Sigmoid colon (tissue), 7 donors: Measurements from ENCODE around the gene SLC7A8. TPM values are rescaled to one million over a fixed set of nuclear protein-coding genes. Genes with fewer than 3 reads are reported as not detected.

ENCODE experiments used
- DNase-seq: peaks from one replicate; pipeline ENCODE4 v3.0.0-alpha.2; 2019
- H3K27ac ChIP-seq, 4 donors: fragments of 200-600 bp; sonication (generic); one replicate each; pipeline ENCODE4 v1.5.1; 2016 to 2019; ENCODE audit warnings: mild to moderate bottlenecking in 1 of 4
- H3K27me3 ChIP-seq, 3 donors: fragments of 200-600 bp; sonication (generic); one replicate each; pipeline ENCODE4 v1.5.1; 2019; ENCODE audit warnings: mild to moderate bottlenecking in 1 of 3
- H3K36me3 ChIP-seq, 4 donors: fragments of 200-600 bp; sonication (generic); one replicate each; pipeline ENCODE4 v1.5.1; 2016 to 2019
- H3K4me1 ChIP-seq, 4 donors: fragments of 200-600 bp; sonication (generic); one replicate each; pipeline ENCODE4 v1.5.1; 2017 to 2019
- H3K4me3 ChIP-seq, 4 donors: fragments of 200-600 bp; sonication (generic); one replicate each; pipeline ENCODE4 v1.5.1; 2017 to 2019; ENCODE audit warnings: mild to moderate bottlenecking in 2 of 4, moderate library complexity in 1 of 4
- H3K9me3 ChIP-seq, 4 donors: fragments of 200-600 bp in 3 of 4; sonication (generic) in 3 of 4; one replicate each; pipeline versions ENCODE4 v1.5.1 to v1.6.1; 2013 to 2019
- EP300 ChIP-seq, 4 donors: sonication (generic); formaldehyde crosslinking; IDR thresholded peaks; one replicate each; pipeline ENCODE4 v1.6.1; 2017; ENCODE audit warnings: antibody characterized with exemption in 4 of 4
- POLR2A ChIP-seq, 2 donors: fragments of 450-650 bp; IDR thresholded peaks; one replicate each; pipeline ENCODE4 v1.6.1; 2016; ENCODE audit warnings: antibody characterized with exemption in 2 of 2, mild to moderate bottlenecking in 2 of 2, moderate library complexity in 2 of 2
- POLR2AphosphoS5 ChIP-seq, 4 donors: sonication (generic); formaldehyde crosslinking; IDR thresholded peaks; one replicate each; pipeline ENCODE4 v1.6.1; 2017; ENCODE audit warnings: antibody characterized with exemption in 4 of 4
- WGBS, 2 donors: extraction: QIAGEN DNeasy Blood & Tissue Kit; methylation state at CpG; one replicate each; pipeline ENCODE4 v1.1.7; 2013; 5-methylcytosine and 5-hydroxymethylcytosine counted together
- intact Hi-C: fragments of 100-400 bp; cut with DNase I; formaldehyde crosslinking; loops from one replicate; pipeline ENCODE4 v1.15.1; 2023
- polyA plus RNA-seq, 3 donors: library from polyadenylated mRNA; stranded (reverse); fragments of 200-250 nt; gene quantifications; one replicate each; pipeline ENCODE4 v1.2.3, GENCODE V29; 2013
- total RNA-seq, 4 donors: library from RNA; depleted of rRNA; stranded (reverse); fragments of >200 nt; gene quantifications; one replicate each; pipeline ENCODE4 v1.1.0, GENCODE V29; 2016
- TF ChIP-seq, protein P1 (sequence below), 4 experiments: fragments of 450-650 bp in 3 of 4; fragments of 200-600 bp in 1 of 4; IDR thresholded peaks; one replicate each; pipeline ENCODE4 v1.5.1; 2016 to 2019; ENCODE audit warnings: antibody characterized with exemption in 4 of 4, mild to moderate bottlenecking in 3 of 4, moderate library complexity in 2 of 4
- donor health status: healthy with polysubstance abuse.
- donor health status: Bipolar disorder and iron deficiency.
- donor health status: healthy.

SLC7A8 gene
- total and polyA plus RNA-seq, 7 donors: 5.5 to 24.7 (median 13.2) TPM

DNA sequence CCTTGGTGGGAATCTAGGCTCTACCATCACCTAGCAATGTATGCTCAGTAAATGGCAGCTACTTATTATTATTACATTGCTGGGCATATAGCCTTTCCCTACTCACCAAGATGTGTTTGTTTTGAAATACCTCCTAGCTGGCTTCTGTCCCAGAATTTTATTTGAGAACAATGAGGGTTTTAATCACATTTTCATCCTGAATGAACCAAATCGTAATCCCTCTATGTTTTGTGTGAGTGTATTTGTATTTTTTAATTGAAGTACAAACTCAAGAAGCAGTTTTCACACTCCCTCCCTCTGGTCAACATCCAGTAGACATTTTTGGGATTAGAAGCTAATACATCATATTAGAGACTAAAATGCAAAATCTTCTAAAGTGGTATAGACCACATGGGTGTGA is 7.6 kb downstream of the SLC7A8 start:
- H3K36me3 ChIP-seq: no peaks in the 10 kb centered on the region
- DNase-seq: no peak
- WGBS, 2 donors: 11 to 56% methylated on average over 1 of the region's 1 CpG
- no peaks in the 10 kb centered on the region for H3K9me3 ChIP-seq
- intact Hi-C loops: no loop called here
- TF ChIP-seq EP300 (IDR thresholded peaks at IDR 0.05): no peak
- TF ChIP-seq POLR2AphosphoS5 (IDR thresholded peaks at IDR 0.05): no peak
- no peak for TF ChIP-seq POLR2A (IDR thresholded peaks at IDR 0.05)
- TF ChIP-seq, protein P1, sequence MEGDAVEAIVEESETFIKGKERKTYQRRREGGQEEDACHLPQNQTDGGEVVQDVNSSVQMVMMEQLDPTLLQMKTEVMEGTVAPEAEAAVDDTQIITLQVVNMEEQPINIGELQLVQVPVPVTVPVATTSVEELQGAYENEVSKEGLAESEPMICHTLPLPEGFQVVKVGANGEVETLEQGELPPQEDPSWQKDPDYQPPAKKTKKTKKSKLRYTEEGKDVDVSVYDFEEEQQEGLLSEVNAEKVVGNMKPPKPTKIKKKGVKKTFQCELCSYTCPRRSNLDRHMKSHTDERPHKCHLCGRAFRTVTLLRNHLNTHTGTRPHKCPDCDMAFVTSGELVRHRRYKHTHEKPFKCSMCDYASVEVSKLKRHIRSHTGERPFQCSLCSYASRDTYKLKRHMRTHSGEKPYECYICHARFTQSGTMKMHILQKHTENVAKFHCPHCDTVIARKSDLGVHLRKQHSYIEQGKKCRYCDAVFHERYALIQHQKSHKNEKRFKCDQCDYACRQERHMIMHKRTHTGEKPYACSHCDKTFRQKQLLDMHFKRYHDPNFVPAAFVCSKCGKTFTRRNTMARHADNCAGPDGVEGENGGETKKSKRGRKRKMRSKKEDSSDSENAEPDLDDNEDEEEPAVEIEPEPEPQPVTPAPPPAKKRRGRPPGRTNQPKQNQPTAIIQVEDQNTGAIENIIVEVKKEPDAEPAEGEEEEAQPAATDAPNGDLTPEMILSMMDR (IDR thresholded peaks at IDR 0.05): no peak
- no peak overlapping the region for H3K4me3 ChIP-seq
- peaks cover 0 to 2% (median 0%) of the 10 kb centered on the region in 3 donors for H3K27me3 ChIP-seq
- peak overlapping the region in 1 of 4 donors; percentile 69 for H3K27ac ChIP-seq
- peaks cover 0 to 9% (median 0%) of the 10 kb centered on the region in 4 donors for H3K4me1 ChIP-seq

DNA sequence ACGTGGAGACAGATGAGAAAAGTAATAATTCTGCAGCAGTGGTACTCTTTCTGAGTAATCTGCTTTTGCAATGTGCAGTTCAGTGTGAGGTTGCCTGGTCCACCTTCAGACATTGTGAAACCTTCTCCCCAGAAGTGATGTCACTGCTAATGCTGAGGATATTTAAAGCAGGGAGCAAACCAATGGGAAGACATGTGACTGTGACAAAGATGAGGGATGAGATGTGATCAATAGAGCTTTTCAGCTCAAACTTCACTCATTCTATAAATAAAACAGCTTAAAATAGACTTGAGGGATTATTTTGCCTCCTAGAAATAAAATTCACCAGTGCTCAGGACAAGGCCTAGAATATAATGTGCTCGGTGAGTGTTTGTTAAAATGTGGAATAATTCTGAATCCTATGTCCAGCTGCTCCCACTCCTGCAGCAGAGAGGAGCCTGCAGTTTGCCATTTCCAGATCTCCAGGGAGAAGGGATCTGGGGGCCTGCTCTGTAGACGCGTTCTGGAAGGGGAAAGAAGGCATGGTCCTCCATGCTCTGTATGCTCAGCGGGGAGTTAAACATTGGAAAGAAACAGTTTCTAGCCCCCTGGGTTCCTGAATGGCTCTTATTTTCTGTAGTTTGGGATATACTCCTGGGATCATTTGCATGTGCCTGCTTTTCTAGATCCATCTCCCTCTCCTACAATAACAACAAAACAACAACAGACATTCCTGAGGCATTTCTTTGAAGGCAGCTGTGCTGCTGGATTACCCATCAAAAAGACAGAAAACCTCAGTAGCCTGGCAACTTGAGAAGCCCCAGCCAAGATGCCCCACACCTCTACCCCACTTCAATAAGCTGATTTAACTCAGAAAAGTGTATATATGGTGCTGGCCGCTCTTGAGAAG is 8.9 kb downstream of the SLC7A8 start:
- H3K4me1 ChIP-seq: peaks cover 0 to 9% (median 0%) of the 10 kb centered on the region in 4 donors
- no peaks in the 10 kb centered on the region for H3K27me3 ChIP-seq
- H3K9me3 ChIP-seq: no peaks in the 10 kb centered on the region
- no peak for DNase-seq
- intact Hi-C loops: no loop called here
- no peak for TF ChIP-seq EP300 (IDR thresholded peaks at IDR 0.05)
- TF ChIP-seq POLR2AphosphoS5 (IDR thresholded peaks at IDR 0.05): peak in 1 of 4 donors; percentile 27
- no peaks in the 10 kb centered on the region for H3K36me3 ChIP-seq
- WGBS, 2 donors: 81 to 85% methylated on average over 6 of the region's 6 CpGs
- peak overlapping the region in 1 of 4 donors; percentile 69 for H3K27ac ChIP-seq
- no peak overlapping the region for H3K4me3 ChIP-seq

DNA sequence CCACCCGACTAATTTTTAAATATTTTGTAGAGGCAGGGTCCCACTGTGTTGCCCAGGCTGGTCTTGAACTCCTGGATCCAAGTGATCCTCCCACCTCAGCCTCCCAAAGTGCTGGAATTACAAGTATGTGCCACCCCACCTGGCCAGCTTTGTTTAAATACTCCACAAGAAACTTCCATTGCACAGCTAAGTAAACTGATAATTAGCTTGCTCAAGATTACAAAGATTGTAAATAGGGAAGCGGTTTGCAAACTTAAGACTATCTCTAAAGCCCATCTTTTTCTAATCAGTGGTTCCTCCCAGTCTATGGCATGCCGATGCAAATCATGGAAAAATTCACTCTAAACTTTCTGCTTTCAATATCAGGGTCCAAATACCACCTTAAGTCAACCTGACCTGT is 9.7 kb downstream of the SLC7A8 start:
- Histone ChIP-seq H3K4me3 (no peak overlapping the region), H3K27me3 (no peaks in the 10 kb centered on the region), H3K9me3 (no peaks in the 10 kb centered on the region), H3K4me1 (peaks cover 0 to 13% (median 6%) of the 10 kb centered on the region in 4 donors), H3K27ac (peak overlapping the region in 1 of 4 donors; percentile 69), H3K36me3 (no peaks in the 10 kb centered on the region)
- intact Hi-C loops: no loop called here
- WGBS, 2 donors: 77 to 81% methylated on average over 3 of the region's 3 CpGs
- TF ChIP-seq POLR2AphosphoS5 (IDR thresholded peaks at IDR 0.05): no peak
- TF ChIP-seq, protein P1 (IDR thresholded peaks at IDR 0.05): no peak
- TF ChIP-seq POLR2A (IDR thresholded peaks at IDR 0.05): no peak
- TF ChIP-seq EP300 (IDR thresholded peaks at IDR 0.05): no peak
- DNase-seq: no peak

DNA sequence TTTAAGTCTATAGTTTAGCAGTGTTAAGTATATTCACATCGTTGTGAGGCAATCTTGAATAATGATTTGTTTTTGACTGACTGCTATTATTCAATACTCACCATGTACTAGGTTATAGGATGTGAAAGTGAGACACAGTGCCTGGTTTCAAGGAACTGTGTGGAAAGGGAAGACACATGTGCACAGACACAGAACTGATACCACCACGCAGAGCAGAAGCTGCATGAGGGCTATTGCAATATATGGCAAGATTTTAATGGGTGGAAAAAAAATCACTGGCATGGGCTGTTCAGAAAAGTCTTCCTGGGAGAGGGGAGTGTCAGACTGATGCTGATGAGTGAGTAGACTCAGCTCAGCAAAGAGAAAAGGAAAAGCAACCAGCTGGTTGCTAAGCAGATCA is 10.4 kb downstream of the SLC7A8 start:
- H3K27ac ChIP-seq: peak overlapping the region in 1 of 4 donors; percentile 69
- no peaks in the 10 kb centered on the region for H3K9me3 ChIP-seq
- 78 to 90% methylated on average over 2 of the region's 2 CpGs for WGBS, 2 donors
- intact Hi-C loops: no loop called here
- no peak overlapping the region for H3K4me3 ChIP-seq
- H3K4me1 ChIP-seq: peaks cover 0 to 21% (median 13%) of the 10 kb centered on the region in 4 donors
- no peaks in the 10 kb centered on the region for H3K27me3 ChIP-seq
- TF ChIP-seq, protein P1 (IDR thresholded peaks at IDR 0.05): no peak
- TF ChIP-seq POLR2A (IDR thresholded peaks at IDR 0.05) (no peak), POLR2AphosphoS5 (IDR thresholded peaks at IDR 0.05) (no peak), EP300 (IDR thresholded peaks at IDR 0.05) (no peak)
- no peak for DNase-seq
- no peaks in the 10 kb centered on the region for H3K36me3 ChIP-seq

DNA sequence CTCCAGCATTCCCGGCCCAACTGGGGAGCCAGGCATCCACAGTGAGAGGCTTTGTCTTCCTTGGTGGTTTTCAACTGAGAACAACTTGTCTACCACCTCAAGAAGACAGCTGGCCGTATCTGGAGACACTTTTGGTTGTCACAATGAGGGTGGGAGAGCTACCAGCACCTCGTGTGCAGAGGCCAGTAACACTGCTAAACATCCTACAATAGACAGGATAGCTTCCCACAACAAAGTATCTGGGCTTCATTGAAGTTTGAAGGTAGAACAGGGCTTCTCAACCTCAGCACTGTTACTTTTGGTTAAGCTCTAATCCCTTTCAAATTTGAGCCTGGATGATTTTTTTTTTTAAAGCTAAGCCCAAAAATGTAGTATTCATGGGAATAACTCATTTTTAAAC is 10.9 kb downstream of the SLC7A8 start:
- Histone ChIP-seq H3K27ac (no peak overlapping the region), H3K4me3 (no peak overlapping the region), H3K27me3 (no peaks in the 10 kb centered on the region), H3K4me1 (peaks cover 0 to 25% (median 18%) of the 10 kb centered on the region in 4 donors), H3K36me3 (no peaks in the 10 kb centered on the region), H3K9me3 (no peaks in the 10 kb centered on the region)
- WGBS, 2 donors: 56 to 63% methylated on average over 3 of the region's 3 CpGs
- no peak for TF ChIP-seq EP300 (IDR thresholded peaks at IDR 0.05)
- no peak for TF ChIP-seq POLR2AphosphoS5 (IDR thresholded peaks at IDR 0.05)
- no peak for TF ChIP-seq POLR2A (IDR thresholded peaks at IDR 0.05)
- TF ChIP-seq, protein P1 (IDR thresholded peaks at IDR 0.05): no peak
- no peak for DNase-seq
- intact Hi-C loops: no loop called here
